ENCODE data around the gene WDPCP.
"Not testable (repeated sequence)": the region's sequence is repeated elsewhere in the genome, so short reads cannot be mapped to it uniquely, and the experiment has no call there.

WDPCP gene

GRCh38 chr2:63163161-63163820 is 425.0 kb downstream of the WDPCP start:
- no peak for TF ChIP-seq FOXP2 (optimal IDR thresholded peaks at IDR 0.05; ENCODE audit: control extremely low read depth, extremely low read length, insufficient read depth)
- TF ChIP-seq EZH2 (IDR thresholded peaks at IDR 0.05): no peak
- TF ChIP-seq POLR2AphosphoS5 (IDR thresholded peaks at IDR 0.05; ENCODE audit: borderline replicate concordance, low read depth, low read length): no peak
- H3K9ac ChIP-seq (ENCODE audit: insufficient read length): no peak overlapping the region
- H3K9me3 ChIP-seq (ENCODE audit: low read depth, low read length): no peaks in the 10 kb centered on the region
- no peaks in the 10 kb centered on the region for H3K36me3 ChIP-seq (ENCODE audit: insufficient read depth, low read length)
- no peak for DNase-seq (ENCODE audit: low read depth, low spot score)
- no peak overlapping the region for H3K4me3 ChIP-seq
- no peak overlapping the region for H3K27ac ChIP-seq

GRCh38 chr2:63159262-63159661 is 429.0 kb downstream of the WDPCP start:
- no peak for TF ChIP-seq FOXP2 (optimal IDR thresholded peaks at IDR 0.05; ENCODE audit: control extremely low read depth, extremely low read length, insufficient read depth)
- TF ChIP-seq EZH2 (IDR thresholded peaks at IDR 0.05): no peak
- no peak for TF ChIP-seq POLR2AphosphoS5 (IDR thresholded peaks at IDR 0.05; ENCODE audit: borderline replicate concordance, low read depth, low read length)
- DNase-seq (ENCODE audit: low read depth, low spot score): no peak
- no peak overlapping the region for H3K27ac ChIP-seq
- H3K9ac ChIP-seq (ENCODE audit: insufficient read length): no peak overlapping the region
- H3K9me3 ChIP-seq (ENCODE audit: low read depth, low read length): no peaks in the 10 kb centered on the region
- H3K36me3 ChIP-seq (ENCODE audit: insufficient read depth, low read length): no peaks in the 10 kb centered on the region
- no peak overlapping the region for H3K4me3 ChIP-seq

GRCh38 chr2:63136683-63137082 is 451.6 kb downstream of the WDPCP start:
- H3K27ac ChIP-seq; H3K36me3 ChIP-seq (ENCODE audit: insufficient read depth, low read length); H3K4me3 ChIP-seq; DNase-seq (ENCODE audit: low read depth, low spot score); H3K9ac ChIP-seq (ENCODE audit: insufficient read length); H3K9me3 ChIP-seq (ENCODE audit: low read depth, low read length): not testable (repeated sequence)

GRCh38 chr2:63132020-63132419 is 456.3 kb downstream of the WDPCP start:
- no peak overlapping the region for H3K27ac ChIP-seq
- TF ChIP-seq EZH2 (IDR thresholded peaks at IDR 0.05) (no peak), POLR2AphosphoS5 (IDR thresholded peaks at IDR 0.05; ENCODE audit: borderline replicate concordance, low read depth, low read length) (no peak), FOXP2 (optimal IDR thresholded peaks at IDR 0.05; ENCODE audit: control extremely low read depth, extremely low read length, insufficient read depth) (no peak)
- H3K4me3 ChIP-seq: no peak overlapping the region
- DNase-seq (ENCODE audit: low read depth, low spot score): no peak
- H3K36me3 ChIP-seq (ENCODE audit: insufficient read depth, low read length): no peaks in the 10 kb centered on the region
- H3K9ac ChIP-seq (ENCODE audit: insufficient read length): no peak overlapping the region
- H3K9me3 ChIP-seq (ENCODE audit: low read depth, low read length): no peaks in the 10 kb centered on the region; the same call in 1 of the 2 replicates

GRCh38 chr2:63131196-63131595 is 457.1 kb downstream of the WDPCP start:
- no peaks in the 10 kb centered on the region for H3K9me3 ChIP-seq (ENCODE audit: low read depth, low read length)
- H3K27ac ChIP-seq: no peak overlapping the region
- no peak for DNase-seq (ENCODE audit: low read depth, low spot score)
- no peaks in the 10 kb centered on the region for H3K36me3 ChIP-seq (ENCODE audit: insufficient read depth, low read length)
- TF ChIP-seq EZH2 (IDR thresholded peaks at IDR 0.05) (no peak), POLR2AphosphoS5 (IDR thresholded peaks at IDR 0.05; ENCODE audit: borderline replicate concordance, low read depth, low read length) (no peak), FOXP2 (optimal IDR thresholded peaks at IDR 0.05; ENCODE audit: control extremely low read depth, extremely low read length, insufficient read depth) (no peak)
- H3K4me3 ChIP-seq: no peak overlapping the region
- no peak overlapping the region for H3K9ac ChIP-seq (ENCODE audit: insufficient read length)

GRCh38 chr2:63127594-63127993 is 460.7 kb downstream of the WDPCP start:
- H3K36me3 ChIP-seq (ENCODE audit: insufficient read depth, low read length): no peaks in the 10 kb centered on the region
- no peaks in the 10 kb centered on the region for H3K9me3 ChIP-seq (ENCODE audit: low read depth, low read length)
- TF ChIP-seq POLR2AphosphoS5 (IDR thresholded peaks at IDR 0.05; ENCODE audit: borderline replicate concordance, low read depth, low read length): no peak
- no peak for TF ChIP-seq EZH2 (IDR thresholded peaks at IDR 0.05)
- TF ChIP-seq FOXP2 (optimal IDR thresholded peaks at IDR 0.05; ENCODE audit: control extremely low read depth, extremely low read length, insufficient read depth): no peak
- DNase-seq (ENCODE audit: low read depth, low spot score): no peak
- H3K27ac ChIP-seq: no peak overlapping the region
- H3K9ac ChIP-seq (ENCODE audit: insufficient read length): no peak overlapping the region
- no peak overlapping the region for H3K4me3 ChIP-seq

- H3K9me3 ChIP-seq (ENCODE audit: low read depth, low read length): no peaks in the 10 kb centered on the region
- H3K27ac ChIP-seq: no peak overlapping the region
- no peak for DNase-seq (ENCODE audit: low read depth, low spot score)
- H3K36me3 ChIP-seq (ENCODE audit: insufficient read depth, low read length): no peaks in the 10 kb centered on the region
- TF ChIP-seq EZH2 (IDR thresholded peaks at IDR 0.05): no peak
- no peak for TF ChIP-seq FOXP2 (optimal IDR thresholded peaks at IDR 0.05; ENCODE audit: control extremely low read depth, extremely low read length, insufficient read depth)
- TF ChIP-seq POLR2AphosphoS5 (IDR thresholded peaks at IDR 0.05; ENCODE audit: borderline replicate concordance, low read depth, low read length): no peak
- no peak overlapping the region for H3K9ac ChIP-seq (ENCODE audit: insufficient read length)
- no peak overlapping the region for H3K4me3 ChIP-seq
Observed at GRCh38 chr2:63124850-63125249, 463.4 kb downstream of the WDPCP start.

GRCh38 chr2:63124218-63124617 is 464.1 kb downstream of the WDPCP start:
- Histone ChIP-seq H3K4me3 (no peak overlapping the region), H3K9ac (ENCODE audit: insufficient read length) (no peak overlapping the region), H3K27ac (no peak overlapping the region), H3K36me3 (ENCODE audit: insufficient read depth, low read length) (no peaks in the 10 kb centered on the region), H3K9me3 (ENCODE audit: low read depth, low read length) (no peaks in the 10 kb centered on the region)
- no peak for DNase-seq (ENCODE audit: low read depth, low spot score)
- TF ChIP-seq FOXP2 (optimal IDR thresholded peaks at IDR 0.05; ENCODE audit: control extremely low read depth, extremely low read length, insufficient read depth) (no peak), POLR2AphosphoS5 (IDR thresholded peaks at IDR 0.05; ENCODE audit: borderline replicate concordance, low read depth, low read length) (no peak), EZH2 (IDR thresholded peaks at IDR 0.05) (no peak)

GRCh38 chr2:63122921-63123320 is 465.4 kb downstream of the WDPCP start:
- DNase-seq (ENCODE audit: low read depth, low spot score): no peak

More at GRCh38 chr2:63122921-63123320, 465.4 kb downstream of the WDPCP start:
- Histone ChIP-seq H3K9ac (ENCODE audit: insufficient read length) (no peak overlapping the region), H3K9me3 (ENCODE audit: low read depth, low read length) (no peaks in the 10 kb centered on the region), H3K27ac (no peak overlapping the region), H3K36me3 (ENCODE audit: insufficient read depth, low read length) (no peaks in the 10 kb centered on the region), H3K4me3 (no peak overlapping the region)
- TF ChIP-seq EZH2 (IDR thresholded peaks at IDR 0.05) (no peak), POLR2AphosphoS5 (IDR thresholded peaks at IDR 0.05; ENCODE audit: borderline replicate concordance, low read depth, low read length) (no peak), FOXP2 (optimal IDR thresholded peaks at IDR 0.05; ENCODE audit: control extremely low read depth, extremely low read length, insufficient read depth) (no peak)

All from SK-N-MC (cell line).